Ovary (tissue), 3 donors: ENCODE results near the gene TRA2B.

Experiments
- CTCF ChIP-seq, 3 donors: fragments of 450-650 bp in 2 of 3; fragments of 200-600 bp in 1 of 3; IDR thresholded peaks; one replicate each; pipeline versions ENCODE4 v1.5.1 to v1.8.0; 2016 to 2022; ENCODE audit warnings: antibody characterized with exemption in 3 of 3, mild to moderate bottlenecking in 1 of 3
- EP300 ChIP-seq: sonication (generic); formaldehyde crosslinking; IDR thresholded peaks from one replicate; pipeline ENCODE4 v1.6.1; 2017; ENCODE audit warnings: antibody characterized with exemption
- POLR2A ChIP-seq: fragments of 450-650 bp; IDR thresholded peaks from one replicate; pipeline ENCODE4 v1.6.1; 2017; ENCODE audit warnings: antibody characterized with exemption, mild to moderate bottlenecking, moderate library complexity
- donor health status: DM: no; HTN: no; CAD: no.

- no peak for TF ChIP-seq CTCF (IDR thresholded peaks at IDR 0.05)
- no peak for TF ChIP-seq POLR2A
- TF ChIP-seq EP300: no peak
Measured at GRCh38 chr3:185935465-185936272, 2.1 kb downstream of the TRA2B start.
